GM10847 (cell line): ENCODE results near the gene DPF1.

Source experiments
- POLR2A ChIP-seq: IDR thresholded peaks from 2 replicates; pipeline ENCODE4 v1.6.1; 2011; ENCODE audit not compliant: insufficient read length; ENCODE audit errors: extremely low read depth

Gene DPF1

GRCh38 chr19:38228005-38228377 lies 4.0 kb upstream of the DPF1 start:
- no peak for TF ChIP-seq POLR2A

- TF ChIP-seq POLR2A, result no peak
Observed at GRCh38 chr19:38227287-38228004, 3.4 kb upstream of the DPF1 start.

- no peak for TF ChIP-seq POLR2A
Observed at GRCh38 chr19:38223617-38224013, 407 bp downstream of the DPF1 start.

GRCh38 chr19:38223119-38223523 lies 901 bp downstream of the DPF1 start:
- TF ChIP-seq POLR2A, result no peak

GRCh38 chr19:38221919-38222830 lies 1.8 kb downstream of the DPF1 start:
- TF ChIP-seq POLR2A, result no peak

GRCh38 chr19:38221421-38221820 lies 2.6 kb downstream of the DPF1 start:
- no peak for TF ChIP-seq POLR2A

- TF ChIP-seq POLR2A, result no peak
Observed at GRCh38 chr19:38219221-38219620, 4.8 kb downstream of the DPF1 start.

GRCh38 chr19:38218204-38218603 lies 5.8 kb downstream of the DPF1 start:
- no peak for TF ChIP-seq POLR2A

- no peak for TF ChIP-seq POLR2A
Observed at GRCh38 chr19:38216785-38217641, 7.0 kb downstream of the DPF1 start.

GRCh38 chr19:38213911-38214625 lies 10.0 kb downstream of the DPF1 start:
- no peak for TF ChIP-seq POLR2A

- TF ChIP-seq POLR2A, result no peak
Observed at GRCh38 chr19:38213469-38213868, 10.6 kb downstream of the DPF1 start.

GRCh38 chr19:38211766-38212165 lies 12.3 kb downstream of the DPF1 start:
- no peak for TF ChIP-seq POLR2A

GRCh38 chr19:38211151-38211591 lies 12.9 kb downstream of the DPF1 start:
- no peak for TF ChIP-seq POLR2A

GRCh38 chr19:38210458-38210987 lies 13.5 kb downstream of the DPF1 start:
- no peak for TF ChIP-seq POLR2A
